Activated B cell treated with CpG ODN at 0.5 μM for 24 hours (primary cell): Measurements from ENCODE around the gene EVL. TPM values are rescaled to one million over a fixed set of nuclear protein-coding genes. Genes with fewer than 3 reads are reported as not detected.

Experiments used
- ATAC-seq: fragments of 200-7000 bp; cut with Tn5 transposase; one replicate; pipeline ENCODE4 v1.10.0; 2021; ENCODE audit warnings: low read depth, mild to moderate bottlenecking, moderate library complexity
- CTCF ChIA-PET: fragments of 350-600 bp; sonication (Branson Sonifier 250); formaldehyde crosslinking; loops from one replicate; lab custom pipeline; 2021; ENCODE audit warnings: antibody characterized with exemption; lab: Charles Lee
- POLR2A ChIA-PET: fragments of 350-600 bp; sonication (Branson Sonifier 250); formaldehyde crosslinking; loops from one replicate; lab custom pipeline; 2021; ENCODE audit warnings: antibody characterized with exemption; lab: Charles Lee
- DNase-seq: peaks from one replicate; pipeline ENCODE4 v3.0.0; 2022
- H3K27ac Mint-ChIP-seq: one replicate; pipeline ENCODE4 v1.8.0; 2020; ENCODE audit warnings: mixed read lengths
- H3K27me3 Mint-ChIP-seq: one replicate; pipeline ENCODE4 v1.8.0; 2021; ENCODE audit warnings: mixed read lengths
- H3K36me3 Mint-ChIP-seq: one replicate; pipeline ENCODE4 v1.8.0; 2021; ENCODE audit warnings: low read depth, mixed read lengths
- H3K4me1 Mint-ChIP-seq: one replicate; pipeline ENCODE4 v1.8.0; 2021; ENCODE audit warnings: mixed read lengths
- H3K4me3 Mint-ChIP-seq: one replicate; pipeline ENCODE4 v1.8.0; 2020; ENCODE audit warnings: mild to moderate bottlenecking, mixed read lengths
- H3K9me3 Mint-ChIP-seq: one replicate; pipeline ENCODE4 v1.8.0; 2020; ENCODE audit warnings: mixed read lengths
- CTCF ChIP-seq: fragments of 200-600 bp; IDR thresholded peaks from one replicate; pipeline ENCODE4 v1.8.0; 2022; ENCODE audit warnings: antibody characterized with exemption, mild to moderate bottlenecking
- intact Hi-C: fragments of 100-400 bp; cut with micrococcal nuclease; formaldehyde crosslinking; loops from one replicate; pipeline ENCODE4 v1.15.1; 2024
- total RNA-seq: library from RNA; stranded (reverse); gene quantifications from 2 replicates; pipeline ENCODE4 v1.2.3, GENCODE V29; 2022

Gene EVL
- total RNA-seq, 1 donor from 2014 or later: 272 TPM

DNA sequence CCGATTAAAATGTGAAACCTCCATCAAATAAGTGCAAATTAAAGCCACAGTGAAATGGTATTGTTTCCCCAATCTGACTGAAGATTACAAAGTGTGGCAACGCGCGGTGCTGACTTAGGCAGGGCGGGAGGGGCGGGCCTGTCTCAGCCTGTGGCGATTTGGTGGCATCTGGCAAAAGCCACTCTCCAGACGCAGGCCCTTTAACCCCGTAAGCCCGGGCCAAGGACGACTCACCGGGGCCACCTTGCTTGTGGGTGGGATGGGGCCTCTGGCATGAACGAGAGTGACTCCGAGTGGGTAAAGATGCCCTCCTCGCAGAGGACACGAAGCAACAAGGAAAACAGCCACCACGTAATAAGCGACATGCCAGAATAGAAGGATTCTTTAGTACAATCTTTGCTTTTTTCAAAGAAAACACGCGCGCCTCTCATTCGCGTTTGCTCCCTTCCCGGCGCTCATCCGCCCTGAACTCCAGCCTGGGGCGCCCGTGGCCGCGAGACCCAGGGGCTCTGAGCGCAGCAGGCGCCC is 93.4 kb downstream of the EVL start:
- no peak for TF ChIP-seq CTCF
- Mint-ChIP-seq H3K4me3 (peak overlapping the region; percentile 70), H3K27ac (peak overlapping the region; percentile 66), H3K27me3 (no peaks in the 10 kb centered on the region), H3K9me3 (peaks cover 4% of the 10 kb centered on the region), H3K4me1 (peaks cover 32% of the 10 kb centered on the region), H3K36me3 (no peaks in the 10 kb centered on the region)
- ChIA-PET CTCF (no interaction called here), POLR2A (interaction anchor here (1.0 to 2.0 kb wide), 3 partner anchors 11 to 90 kb away, joined by 4 to 7 read pairs (median 4); no protein-coding TSS in a partner anchor)
- intact Hi-C loops: loop anchor here (1.0 to 5.0 kb wide), 8 partner anchors 11 to 218 kb away; partner anchors contain the start of genes EVL, WDR25 and YY1
- DNase-seq: no peak
- no peak for ATAC-seq

DNA sequence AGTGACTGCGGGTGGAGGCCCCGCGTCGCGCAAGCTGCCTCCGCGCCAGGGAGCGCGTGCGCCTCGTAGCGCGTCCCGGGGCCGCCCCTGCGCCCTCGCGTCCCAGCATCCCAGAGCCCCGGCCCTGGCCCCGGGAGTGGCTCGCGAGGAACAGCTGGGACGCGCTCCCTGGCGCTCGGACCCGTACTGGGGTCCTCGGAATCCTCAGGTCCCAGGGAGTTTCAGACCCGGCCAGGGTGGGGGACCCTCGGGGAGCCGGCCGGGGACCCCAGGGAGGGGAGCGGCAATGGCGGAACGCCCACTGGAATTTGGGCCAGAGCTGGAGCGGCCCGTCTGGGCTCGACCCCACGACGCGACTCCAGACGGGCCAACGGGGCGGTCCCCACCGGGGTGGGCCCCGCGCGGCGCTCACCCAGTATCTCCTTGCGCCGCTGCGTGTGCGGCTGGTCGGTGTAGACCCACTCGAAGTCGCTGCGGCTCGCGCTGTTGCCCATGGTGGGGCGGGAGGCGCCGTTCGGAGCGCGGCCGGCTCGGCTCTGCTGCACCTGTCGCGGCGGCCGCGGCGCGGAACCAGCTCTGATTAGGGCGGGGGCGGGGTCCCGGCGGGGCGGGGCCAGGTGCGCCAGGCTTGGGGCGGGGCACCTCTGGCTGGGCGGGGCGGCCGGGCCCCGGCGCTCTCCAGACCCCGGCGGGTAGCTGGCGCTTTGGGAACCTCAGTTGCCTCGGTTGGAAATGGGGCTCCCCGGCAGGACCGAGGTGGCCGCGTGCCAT is 94.1 kb downstream of the EVL start, which contains the start of gene DEGS2:
DEGS2 (minus strand) TSS at position 552 of the 771 bp plus-strand sequence; CDS start at position 494, 58 bp downstream.
- peak within 1 kb of the TSS; percentile 66 for H3K27ac Mint-ChIP-seq
- no peaks in the 10 kb centered on the region for H3K27me3 Mint-ChIP-seq
- H3K4me3 Mint-ChIP-seq: peak within 1 kb of the TSS; percentile 70
- peak; percentile 66 for DNase-seq
- intact Hi-C loops: loop anchor here (1.0 to 5.0 kb wide), 7 partner anchors 34 to 218 kb away; partner anchors contain the start of genes EVL, WDR25 and YY1
- H3K36me3 Mint-ChIP-seq: no peaks in the 10 kb centered on the region
- ChIA-PET POLR2A (interaction anchor here (1.0 to 1.2 kb wide), 4 partner anchors 12 to 94 kb away, joined by 4 to 5 read pairs (median 4); partner anchors contain the start of gene EVL), CTCF (interaction anchor here (1.3 kb wide), 1 partner anchor 34 kb away, joined by 5 read pairs; no protein-coding TSS in a partner anchor)
- TF ChIP-seq CTCF: no peak
- H3K4me1 Mint-ChIP-seq: peaks cover 32% of the 10 kb centered on the region
- peaks cover 4% of the 10 kb centered on the region for H3K9me3 Mint-ChIP-seq
- peak; percentile 83 for ATAC-seq

DNA sequence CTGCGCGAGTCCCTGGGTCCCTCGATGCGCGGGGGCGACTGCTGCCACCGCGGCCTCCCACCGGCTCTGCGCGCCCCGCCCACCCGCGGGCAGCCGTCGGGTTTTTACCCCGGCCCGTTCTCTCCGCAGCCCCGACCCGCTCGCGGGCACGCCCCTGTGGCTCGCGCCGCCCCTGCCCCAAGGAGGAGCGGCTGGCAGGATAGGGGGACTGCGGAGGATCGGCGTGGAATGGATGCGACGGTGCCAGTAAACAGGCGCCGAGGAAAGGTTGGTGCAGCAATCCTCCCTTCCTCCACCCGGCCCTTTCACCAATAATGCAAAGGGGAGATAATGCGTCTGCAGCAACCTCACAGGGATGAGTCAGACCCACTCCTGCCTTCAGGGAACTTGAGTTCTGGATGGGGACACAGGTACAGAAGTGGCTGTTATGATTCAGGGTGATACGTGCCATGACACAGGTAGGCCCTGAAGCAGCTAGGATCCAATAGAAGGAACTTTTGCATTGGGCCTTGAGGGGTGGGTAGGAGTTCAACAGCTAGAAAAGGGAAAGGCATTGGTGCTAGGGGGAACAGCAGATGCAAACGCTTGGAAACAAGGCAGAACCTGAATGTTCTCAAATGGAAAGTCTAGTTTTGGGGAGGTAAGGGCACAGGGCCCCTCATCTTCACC is 94.8 kb downstream of the EVL start:
- no peak overlapping the region for H3K27ac Mint-ChIP-seq
- DNase-seq (no peak), ATAC-seq (peak; percentile 47)
- H3K9me3 Mint-ChIP-seq: peaks cover 3% of the 10 kb centered on the region
- H3K36me3 Mint-ChIP-seq: no peaks in the 10 kb centered on the region
- H3K27me3 Mint-ChIP-seq: no peaks in the 10 kb centered on the region
- ChIA-PET CTCF (interaction anchor here (1.3 kb wide), 1 partner anchor 33 kb away, joined by 5 read pairs; no protein-coding TSS in a partner anchor), POLR2A (interaction anchor here (1.0 to 1.2 kb wide), 4 partner anchors 13 to 95 kb away, joined by 4 to 5 read pairs (median 4); partner anchors contain the start of gene EVL)
- intact Hi-C loops: loop anchor here (1.0 to 5.0 kb wide), 7 partner anchors 33 to 217 kb away; partner anchors contain the start of genes EVL, WDR25 and YY1
- H3K4me1 Mint-ChIP-seq: peaks cover 32% of the 10 kb centered on the region
- H3K4me3 Mint-ChIP-seq: peak overlapping the region; percentile 66
- TF ChIP-seq CTCF: no peak

DNA sequence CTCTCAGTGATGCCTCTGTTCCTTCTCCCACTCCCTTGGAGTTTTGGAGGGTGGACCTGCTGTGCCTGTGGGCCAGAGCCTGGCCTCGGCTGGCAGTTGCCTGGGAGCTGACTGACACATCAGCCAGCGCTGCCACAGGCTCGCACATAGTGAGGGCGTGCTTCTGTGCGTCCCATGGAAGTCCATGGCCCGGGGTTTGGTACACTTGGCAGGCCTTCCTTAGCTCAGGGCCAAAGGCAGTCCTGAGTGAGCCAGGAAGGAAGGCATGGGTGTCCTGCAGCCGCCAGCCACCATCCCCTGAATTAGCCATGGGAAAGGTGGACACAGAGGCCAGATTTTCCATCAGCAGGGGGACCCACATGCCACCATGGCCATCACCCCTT is 95.3 kb downstream of the EVL start:
- POLR2A ChIA-PET: interaction anchor here (1.6 kb wide), 1 partner anchor 96 kb away, joined by 4 read pairs; the partner anchor contains the start of gene EVL
- Mint-ChIP-seq H3K27me3 (no peaks in the 10 kb centered on the region), H3K4me1 (peaks cover 32% of the 10 kb centered on the region), H3K4me3 (no peak overlapping the region), H3K36me3 (no peaks in the 10 kb centered on the region), H3K9me3 (no peaks in the 10 kb centered on the region), H3K27ac (no peak overlapping the region)
- intact Hi-C loops: no loop called here
- no peak for ATAC-seq
- CTCF ChIA-PET: interaction anchor here (1.3 kb wide), 1 partner anchor 32 kb away, joined by 5 read pairs; no protein-coding TSS in a partner anchor
- DNase-seq: no peak
- no peak for TF ChIP-seq CTCF
